Psoas muscle (tissue), 8 donors: ENCODE data around the gene RPS29. TPM values are rescaled to one million over a fixed set of nuclear protein-coding genes. Genes with fewer than 3 reads are reported as not detected.

ENCODE experiments used
- ATAC-seq, 4 donors: fragments of 200-7000 bp; cut with Tn5 transposase; one replicate each; pipeline ENCODE4 v1.9.1; 2020; ENCODE audit warnings: moderate library complexity in 3 of 4, mild to moderate bottlenecking in 2 of 4
- DNase-seq, 2 donors: peaks; one replicate each; pipeline ENCODE4 v3.0.0-alpha.2; 2020
- H3K27ac ChIP-seq: fragments of 200-600 bp; one replicate; pipeline ENCODE4 v1.8.0; 2022
- H3K27me3 ChIP-seq, 3 donors: fragments of 200-600 bp in 1 of 3; one replicate each; pipeline versions ENCODE4 v1.6.1 to v1.8.0; 2013 to 2022; ENCODE audit warnings: low read length in 2 of 3, mild to moderate bottlenecking in 2 of 3, moderate library complexity in 1 of 3; ENCODE audit not compliant: insufficient read depth in 3 of 3
- H3K36me3 ChIP-seq, 2 donors: fragments of 200-600 bp in 1 of 2; one replicate each; pipeline versions ENCODE4 v1.6.1 to v1.8.0; 2013 to 2022; ENCODE audit warnings: low read depth in 1 of 2, mild to moderate bottlenecking in 1 of 2, moderate library complexity in 1 of 2; ENCODE audit not compliant: insufficient read depth in 1 of 2
- H3K4me1 ChIP-seq: fragments of 200-600 bp; one replicate; pipeline ENCODE4 v1.8.0; 2022
- H3K4me3 ChIP-seq: fragments of 200-600 bp; one replicate; pipeline ENCODE4 v1.8.0; 2022; ENCODE audit warnings: mild to moderate bottlenecking
- H3K9me3 ChIP-seq: fragments of 200-600 bp; one replicate; pipeline ENCODE4 v1.8.0; 2022
- WGBS, 3 donors: extraction: QIAGEN DNeasy Blood & Tissue Kit; methylation state at CpG; one replicate each; pipeline versions ENCODE4 v1.1.6 to v1.1.7; 2013; 5-methylcytosine and 5-hydroxymethylcytosine counted together
- intact Hi-C, 2 donors: fragments of 100-400 bp; cut with DNase I; formaldehyde crosslinking; loops; one replicate each; pipeline versions ENCODE4 v1.11.0 to v1.14.2; 2022
- polyA plus RNA-seq, 3 donors: library from polyadenylated mRNA; stranded (reverse); fragments of 200-250 nt; gene quantifications; one replicate each; pipeline ENCODE4 v1.2.3, GENCODE V29; 2013
- total RNA-seq, 4 donors: library from RNA; stranded (reverse); fragmentation: NEBNext Ultra II Directional in 2 of 4; extraction: Animal tissue kit (Norgen Biotek cat#: 25700) in 2 of 4; gene quantifications; one replicate each; pipeline versions ENCODE4 v1.2.1 to v1.2.4, GENCODE V29; 2021 to 2023
- TF ChIP-seq, protein P1 (sequence below): fragments of 200-600 bp; IDR thresholded peaks from one replicate; pipeline ENCODE4 v1.8.0; 2022; ENCODE audit warnings: antibody characterized with exemption
- donor health status: healthy with polysubstance abuse.
- donor health status: DM: no; HTN: no; CAD: no; lungs with moderate emphysema.
- donor health status: Bipolar disorder and iron deficiency.
- donor health status: healthy.
- donor health status: DM: yes; HTN: yes; CAD: no.
- donor health status: DM: no; HTN: no; CAD: no.
- donor health status: DM: no; HTN: no; CAD: no.
- donor health status: DM: yes; HTN: yes; CAD: no.

The RPS29 gene
- total and polyA plus RNA-seq, 7 donors = 835 to 3,711 (median 1,213) TPM

DNA sequence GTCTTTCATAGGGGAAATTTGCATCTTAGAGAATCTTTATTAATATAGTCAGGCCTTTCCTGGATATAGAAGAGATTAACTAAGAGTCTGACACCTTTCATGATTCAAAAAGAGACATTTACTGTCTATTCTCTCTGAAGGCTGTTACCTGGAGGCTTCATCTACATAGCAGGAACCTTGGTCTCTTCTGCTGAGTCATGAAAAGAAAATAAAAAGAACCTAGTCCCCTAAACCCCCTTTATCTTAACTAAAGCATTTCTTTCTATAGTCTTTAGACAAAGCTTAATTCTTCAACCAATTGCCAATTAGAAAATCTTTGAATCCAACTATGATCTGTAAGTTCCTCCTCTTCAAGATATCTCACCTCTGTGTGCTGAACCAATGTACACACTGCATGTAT lies 33.1 kb downstream of the RPS29 start:
- TF ChIP-seq, protein P1, sequence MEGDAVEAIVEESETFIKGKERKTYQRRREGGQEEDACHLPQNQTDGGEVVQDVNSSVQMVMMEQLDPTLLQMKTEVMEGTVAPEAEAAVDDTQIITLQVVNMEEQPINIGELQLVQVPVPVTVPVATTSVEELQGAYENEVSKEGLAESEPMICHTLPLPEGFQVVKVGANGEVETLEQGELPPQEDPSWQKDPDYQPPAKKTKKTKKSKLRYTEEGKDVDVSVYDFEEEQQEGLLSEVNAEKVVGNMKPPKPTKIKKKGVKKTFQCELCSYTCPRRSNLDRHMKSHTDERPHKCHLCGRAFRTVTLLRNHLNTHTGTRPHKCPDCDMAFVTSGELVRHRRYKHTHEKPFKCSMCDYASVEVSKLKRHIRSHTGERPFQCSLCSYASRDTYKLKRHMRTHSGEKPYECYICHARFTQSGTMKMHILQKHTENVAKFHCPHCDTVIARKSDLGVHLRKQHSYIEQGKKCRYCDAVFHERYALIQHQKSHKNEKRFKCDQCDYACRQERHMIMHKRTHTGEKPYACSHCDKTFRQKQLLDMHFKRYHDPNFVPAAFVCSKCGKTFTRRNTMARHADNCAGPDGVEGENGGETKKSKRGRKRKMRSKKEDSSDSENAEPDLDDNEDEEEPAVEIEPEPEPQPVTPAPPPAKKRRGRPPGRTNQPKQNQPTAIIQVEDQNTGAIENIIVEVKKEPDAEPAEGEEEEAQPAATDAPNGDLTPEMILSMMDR = no peak
- intact Hi-C loops = no loop called here

DNA sequence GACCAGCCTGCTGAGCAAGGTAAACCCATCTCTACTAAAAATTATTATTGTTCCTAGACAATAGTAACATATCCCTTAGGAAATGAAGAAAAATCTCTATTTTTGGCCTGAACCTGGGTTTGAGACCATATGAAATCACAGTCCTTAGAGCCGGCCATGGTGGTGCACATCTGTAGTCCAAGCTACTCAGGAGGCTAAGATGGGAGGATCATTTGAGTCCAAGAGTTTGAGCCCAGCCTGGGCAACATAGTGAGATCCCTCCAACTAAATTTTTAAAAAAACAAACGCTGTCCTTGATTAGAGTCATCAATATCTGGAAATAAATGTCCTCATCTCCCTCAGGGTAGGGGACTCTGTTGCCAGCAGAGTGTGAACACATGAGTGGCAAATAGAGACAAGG lies 34.6 kb downstream of the RPS29 start:
- no peak for ATAC-seq
- intact Hi-C loops = no loop called here
- TF ChIP-seq, protein P1 = no peak
- Histone ChIP-seq H3K36me3 (no peaks in the 10 kb centered on the region), H3K9me3 (no peaks in the 10 kb centered on the region), H3K27me3 (no peaks in the 10 kb centered on the region), H3K27ac (no peak overlapping the region), H3K4me3 (no peak overlapping the region), H3K4me1 (no peaks in the 10 kb centered on the region)
- WGBS, 3 donors = 81 to 88% (median 83%) methylated on average over 2 of the region's 2 CpGs
- DNase-seq = no peak

More for the DNA sequence above, 33.1 kb downstream of the RPS29 start:
- no peaks in the 10 kb centered on the region for H3K27me3 ChIP-seq
- DNase-seq (no peak), ATAC-seq (no peak)
- no peaks in the 10 kb centered on the region for H3K36me3 ChIP-seq
- H3K4me3 ChIP-seq = no peak overlapping the region
- H3K4me1 ChIP-seq = no peaks in the 10 kb centered on the region
- no peaks in the 10 kb centered on the region for H3K9me3 ChIP-seq
- no peak overlapping the region for H3K27ac ChIP-seq

GRCh38 chr14:49550286-49551184 lies 35.6 kb downstream of the RPS29 start:
- WGBS, 3 donors = 58 to 65% (median 59%) methylated on average over 5 of the region's 5 CpGs
- no peaks in the 10 kb centered on the region for H3K36me3 ChIP-seq
- intact Hi-C loops = no loop called here
- DNase-seq (no peak), ATAC-seq (no peak)
- H3K4me1 ChIP-seq = no peaks in the 10 kb centered on the region
- no peaks in the 10 kb centered on the region for H3K9me3 ChIP-seq
- no peak overlapping the region for H3K4me3 ChIP-seq
- TF ChIP-seq, protein P1 = no peak
- no peak overlapping the region for H3K27ac ChIP-seq
- no peaks in the 10 kb centered on the region for H3K27me3 ChIP-seq

DNA sequence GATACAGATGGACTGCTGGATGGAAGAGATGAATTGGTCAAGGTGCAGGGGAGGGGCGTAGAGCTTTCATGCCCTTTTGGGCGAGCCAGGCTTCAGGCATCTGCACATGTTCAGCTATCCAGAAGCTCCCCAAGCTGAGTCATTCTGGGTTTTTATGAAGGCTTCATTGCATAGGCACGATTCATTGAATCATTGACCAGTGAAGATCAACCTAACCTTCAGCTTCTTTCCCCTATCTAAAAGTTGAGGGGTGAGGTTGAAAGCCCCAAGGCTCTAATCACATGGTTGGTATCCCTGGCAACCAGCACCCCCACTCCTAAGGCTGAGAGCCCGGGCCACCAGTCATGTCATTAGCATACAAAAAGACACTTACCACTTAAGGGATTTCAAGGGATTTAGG lies 36.3 kb downstream of the RPS29 start:
- intact Hi-C loops = no loop called here
- Histone ChIP-seq H3K27ac (no peak overlapping the region), H3K4me1 (no peaks in the 10 kb centered on the region), H3K27me3 (no peaks in the 10 kb centered on the region), H3K36me3 (no peaks in the 10 kb centered on the region), H3K9me3 (no peaks in the 10 kb centered on the region), H3K4me3 (no peak overlapping the region)
- DNase-seq = no peak
- TF ChIP-seq, protein P1 = no peak
- 45 to 50% (median 49%) methylated on average over 4 of the region's 4 CpGs for WGBS, 3 donors
- ATAC-seq = no peak
